Renal cortical epithelial cell (primary cell): ENCODE data around the gene C16orf89. TPM values are rescaled to one million over a fixed set of nuclear protein-coding genes. Genes with fewer than 3 reads are reported as not detected.

Source experiments
- DNase-seq: peaks from one replicate; pipeline ENCODE4 v3.0.0-alpha.2; 2011; ENCODE audit warnings: low read depth
- total RNA-seq: library from RNA; depleted of rRNA; stranded (reverse); fragments of >200 nt; gene quantifications from 2 replicates; pipeline ENCODE4 v1.2.3, GENCODE V29; 2014

The C16orf89 gene
- total RNA-seq, 1 donor from 2014 or later, result 0.15 TPM

DNA sequence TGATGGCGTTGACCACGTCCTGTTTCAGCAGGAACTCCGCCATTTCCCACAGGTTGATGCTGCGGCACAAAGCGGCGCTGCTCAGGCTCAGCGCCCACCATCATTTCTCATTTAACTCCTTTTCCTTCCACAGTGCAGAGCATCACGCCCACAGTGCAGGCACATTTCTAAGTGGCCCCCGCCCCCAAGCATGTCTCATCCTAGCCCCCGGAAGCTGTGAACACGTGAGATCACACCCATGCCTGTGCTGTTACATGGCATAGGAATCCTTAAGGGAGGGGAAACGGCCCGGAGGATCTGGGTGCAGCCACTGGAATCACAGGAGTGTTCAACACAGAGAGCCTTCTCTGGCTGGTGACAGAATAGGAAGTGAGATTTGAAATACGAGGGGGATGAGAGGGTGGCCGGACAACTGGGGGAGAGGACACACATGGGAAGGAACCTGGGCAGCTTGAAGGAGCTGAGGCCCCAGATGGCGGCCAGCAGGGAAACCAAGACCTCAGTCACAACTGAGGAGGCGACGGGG is 36.7 kb downstream of the C16orf89 start:
- no peak for DNase-seq

DNA sequence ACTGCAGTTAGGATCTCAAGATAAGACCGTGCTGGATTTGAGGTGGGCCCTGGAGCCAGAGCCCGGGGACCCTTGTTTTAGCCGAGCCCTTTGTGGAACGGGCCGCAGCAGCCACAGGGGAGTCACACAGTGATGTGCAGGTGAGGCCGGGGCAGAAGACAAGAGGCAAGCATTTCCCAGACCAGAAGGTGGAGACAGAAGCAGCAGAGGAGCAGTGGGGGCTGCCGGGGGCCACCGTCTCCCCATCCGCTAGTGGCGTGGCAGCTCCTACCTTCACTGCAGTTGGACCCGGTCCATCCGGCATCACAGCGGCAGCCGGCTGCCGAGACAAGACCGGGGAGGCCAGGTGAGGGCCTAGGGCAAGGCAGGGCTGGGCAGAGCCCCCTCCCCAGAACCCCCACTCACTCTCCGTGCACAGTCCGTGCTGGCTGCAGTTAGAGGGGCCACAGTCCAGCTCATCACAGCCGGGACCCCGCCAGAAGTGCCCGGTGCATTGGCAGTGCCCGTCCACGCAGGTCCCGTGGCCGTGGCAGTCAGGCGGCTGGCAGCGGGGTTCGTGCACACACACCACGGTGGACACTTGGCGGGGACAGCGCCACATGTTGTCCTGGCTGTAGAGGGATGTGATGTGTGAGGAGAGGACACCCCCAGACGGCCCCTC is 38.1 kb downstream of the C16orf89 start:
- DNase-seq, result no peak

DNA sequence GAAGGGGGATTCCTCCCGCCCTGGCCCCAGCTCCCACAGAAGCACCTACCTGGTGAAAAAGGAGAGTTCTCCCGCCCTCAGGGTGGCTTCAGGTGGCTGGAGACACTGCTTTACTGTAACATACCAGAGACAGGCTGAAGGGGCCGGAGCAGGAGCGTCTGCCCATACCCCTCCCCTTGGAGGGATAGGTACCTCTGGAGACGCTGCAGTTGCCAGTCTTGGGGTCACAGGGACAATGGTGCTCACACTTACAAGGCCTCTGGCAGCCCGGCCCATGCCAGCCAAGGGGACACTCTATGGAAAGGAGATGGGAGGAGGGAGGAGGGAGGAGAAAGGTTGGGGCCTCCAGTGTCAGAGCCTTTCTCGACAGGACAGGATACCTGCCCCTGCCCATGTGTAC is 38.7 kb downstream of the C16orf89 start:
- DNase-seq, result no peak

DNA sequence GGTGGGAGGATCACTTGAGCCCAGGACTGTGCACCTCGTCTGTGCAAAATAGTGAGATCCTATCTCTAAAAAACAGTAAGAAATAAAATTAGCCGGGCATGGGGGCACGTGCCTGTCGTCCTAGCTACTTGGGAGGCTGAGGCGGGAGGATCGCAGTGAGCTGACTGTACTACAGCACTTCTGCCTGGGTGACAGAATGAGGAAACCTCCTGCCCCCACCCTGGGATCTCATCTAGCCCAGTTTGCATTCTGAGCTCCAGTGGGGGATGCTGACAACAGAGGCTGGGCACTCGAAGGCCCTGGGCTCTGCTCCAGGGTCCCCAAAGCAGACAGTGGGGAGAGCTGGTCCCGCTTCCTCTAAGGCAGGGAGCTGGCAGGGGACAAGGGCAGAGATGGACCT is 39.1 kb downstream of the C16orf89 start:
- DNase-seq, result no peak

DNA sequence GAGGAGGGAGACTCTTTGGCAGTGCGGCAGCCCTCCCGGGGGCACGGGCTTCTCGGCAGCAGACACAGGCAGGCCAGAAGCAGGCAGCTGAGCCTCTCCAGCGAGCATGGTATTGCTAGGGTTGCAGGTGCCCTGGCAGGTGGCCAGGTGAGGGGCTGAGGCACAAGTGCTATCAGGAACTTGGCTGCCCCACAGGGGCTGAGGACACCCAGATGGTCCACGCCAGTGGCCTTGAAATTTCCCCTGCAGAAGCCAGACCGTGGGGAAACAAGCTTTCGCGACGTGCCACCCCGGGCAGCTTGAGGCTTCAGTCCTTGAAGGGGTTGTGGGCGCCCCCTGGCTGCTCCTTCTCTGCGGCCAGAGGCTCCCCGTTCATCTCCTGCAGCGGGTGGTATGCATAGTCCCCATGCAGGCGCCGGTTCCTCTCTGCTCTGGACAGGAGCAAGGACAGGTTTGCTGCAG is 40.6 kb downstream of the C16orf89 start:
- no peak for DNase-seq

DNA sequence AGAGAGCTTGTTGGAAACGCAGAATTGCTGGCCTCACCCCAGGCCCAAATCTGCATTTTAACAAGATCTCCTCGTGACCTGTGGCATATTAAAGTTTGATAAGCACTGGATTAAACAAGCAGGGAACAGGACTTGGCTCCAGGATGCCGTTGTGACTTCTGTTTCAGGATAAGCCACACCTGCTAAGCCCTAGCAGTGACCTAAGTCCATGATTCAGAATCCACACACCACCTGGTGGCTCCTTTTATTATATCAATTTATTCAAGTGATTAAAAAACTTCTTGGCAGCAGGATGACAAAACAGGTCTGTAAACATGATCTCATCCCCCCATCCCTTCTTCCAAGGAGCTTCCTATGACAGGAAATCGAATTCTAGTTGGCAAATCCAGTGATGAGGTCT is 41.1 kb downstream of the C16orf89 start:
- peak; percentile 58 for DNase-seq

DNA sequence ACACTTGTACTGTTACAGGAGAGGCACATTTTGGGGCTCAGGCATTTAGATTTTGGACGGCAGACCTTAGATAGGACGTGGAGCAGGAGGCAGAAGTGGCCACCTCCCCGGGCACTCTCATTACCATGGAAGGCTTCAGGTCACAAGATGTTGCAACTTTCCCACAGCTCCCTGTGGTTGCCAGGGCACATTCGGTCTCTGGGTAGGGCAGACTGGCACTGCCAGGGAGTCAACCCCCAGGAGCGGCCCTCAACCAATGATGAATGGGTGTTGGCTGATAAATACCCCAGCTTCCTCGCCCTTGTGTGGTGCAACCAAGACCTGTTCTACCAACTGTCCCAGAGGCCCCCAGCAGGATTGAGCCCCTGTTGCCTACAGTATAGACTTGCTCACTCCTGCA is 43.2 kb downstream of the C16orf89 start:
- DNase-seq, result no peak

DNA sequence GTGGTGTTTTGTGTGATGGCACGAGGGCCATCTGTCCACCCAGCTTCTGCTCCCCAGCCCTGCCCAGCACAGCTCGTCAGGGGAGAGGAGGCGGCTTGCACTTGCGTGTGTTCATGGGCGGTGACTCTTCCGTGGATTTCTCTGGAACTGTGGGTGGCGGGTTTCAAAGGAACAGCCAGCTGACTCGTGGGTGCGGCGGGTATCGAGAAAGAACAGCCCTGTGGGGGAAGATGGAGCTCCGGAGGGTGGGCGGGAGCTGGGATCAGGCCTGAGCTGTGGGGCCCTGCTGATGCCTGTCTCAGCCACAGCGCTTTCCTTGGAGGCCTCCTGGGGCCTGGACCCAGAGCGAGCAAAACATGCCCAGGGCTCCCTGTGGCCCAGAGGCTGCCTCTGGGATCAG is 45.2 kb downstream of the C16orf89 start:
- no peak for DNase-seq

DNA sequence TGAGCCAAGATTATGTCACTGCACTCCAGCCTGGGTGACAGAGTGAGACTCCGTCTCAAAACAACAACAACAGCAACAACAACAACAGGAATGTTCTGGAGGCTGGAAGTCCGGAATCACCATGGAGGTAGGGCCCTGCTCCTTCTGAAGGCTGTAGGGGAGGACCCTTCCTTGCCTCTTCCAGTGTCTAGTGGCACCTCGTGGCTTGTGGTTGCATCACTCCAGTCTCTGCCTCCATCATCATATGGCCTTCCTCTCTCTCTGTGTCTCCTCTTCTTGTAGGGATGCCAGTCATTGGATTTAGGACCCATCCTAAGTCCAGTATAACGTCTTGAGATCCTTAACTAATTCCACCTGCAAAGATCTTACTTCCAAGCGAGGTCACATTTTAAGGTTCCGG is 46.0 kb downstream of the C16orf89 start:
- no peak for DNase-seq

DNA sequence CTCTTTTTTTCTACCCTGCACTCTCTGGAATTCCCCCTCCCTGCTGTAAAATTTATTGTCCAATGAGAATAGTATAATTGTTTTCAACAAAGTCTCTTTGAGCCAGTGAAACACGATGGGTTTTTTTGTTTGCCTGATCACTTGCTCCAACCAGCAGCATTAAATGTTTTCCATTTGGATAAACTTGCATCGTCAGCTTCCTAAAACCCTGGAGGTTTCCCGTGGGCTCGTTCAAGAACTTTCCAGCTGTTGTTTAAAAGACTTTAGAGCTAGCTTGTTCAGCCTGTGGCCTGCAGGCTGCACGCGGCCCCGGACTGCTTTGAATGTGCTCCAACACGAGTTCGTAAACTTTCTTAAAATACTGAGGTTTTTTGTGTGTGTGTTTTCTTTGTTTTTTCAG is 47.0 kb downstream of the C16orf89 start:
- no peak for DNase-seq

DNA sequence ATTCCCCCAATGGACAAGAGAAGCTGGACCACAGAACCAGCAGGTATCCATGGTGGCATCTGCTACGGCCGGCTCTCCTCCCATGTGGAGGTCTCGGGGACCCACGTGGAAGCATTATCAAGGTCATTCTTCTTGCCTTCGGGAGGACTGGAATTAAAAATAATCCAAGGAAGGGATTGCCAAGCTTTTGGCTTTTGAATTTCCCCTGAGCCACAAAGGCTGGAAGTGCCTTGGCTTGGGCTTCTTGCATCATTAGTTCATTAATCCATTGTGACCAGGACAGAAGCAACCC is 48.1 kb downstream of the C16orf89 start:
- no peak for DNase-seq

DNA sequence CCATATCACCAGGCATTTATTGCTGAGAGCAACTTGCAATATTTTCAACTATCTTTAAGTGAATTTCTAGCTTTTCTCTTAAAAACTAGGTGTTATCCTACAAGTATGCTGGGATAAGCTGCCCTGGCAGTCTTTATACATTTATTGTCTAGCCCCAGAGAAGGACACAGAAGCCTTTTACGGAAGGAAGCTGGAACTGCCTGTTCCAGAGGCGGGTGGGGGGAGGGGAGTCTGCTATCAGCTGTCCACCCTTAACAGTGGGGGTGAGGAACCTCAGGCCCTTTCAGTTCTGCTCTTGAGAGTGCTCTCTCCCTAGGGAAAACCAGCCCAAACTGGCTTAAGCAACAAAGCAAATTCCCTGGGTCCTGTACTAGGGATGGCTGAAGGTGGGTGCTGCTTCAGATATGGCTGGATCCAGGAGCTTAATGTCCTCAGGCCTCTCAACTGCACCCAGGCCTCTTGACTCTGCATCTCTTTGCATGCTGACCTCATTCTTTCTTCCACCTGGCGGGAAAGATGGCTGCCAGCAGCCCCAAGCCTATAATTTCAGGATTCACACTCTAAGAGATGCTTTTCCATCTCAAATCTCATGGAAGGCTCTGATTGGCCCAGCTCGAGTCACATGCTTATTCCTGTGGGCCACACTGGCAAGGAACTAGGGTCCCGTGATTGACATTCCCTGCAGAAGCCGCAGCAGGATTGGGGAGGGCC is 48.6 kb downstream of the C16orf89 start:
- DNase-seq, result no peak

DNA sequence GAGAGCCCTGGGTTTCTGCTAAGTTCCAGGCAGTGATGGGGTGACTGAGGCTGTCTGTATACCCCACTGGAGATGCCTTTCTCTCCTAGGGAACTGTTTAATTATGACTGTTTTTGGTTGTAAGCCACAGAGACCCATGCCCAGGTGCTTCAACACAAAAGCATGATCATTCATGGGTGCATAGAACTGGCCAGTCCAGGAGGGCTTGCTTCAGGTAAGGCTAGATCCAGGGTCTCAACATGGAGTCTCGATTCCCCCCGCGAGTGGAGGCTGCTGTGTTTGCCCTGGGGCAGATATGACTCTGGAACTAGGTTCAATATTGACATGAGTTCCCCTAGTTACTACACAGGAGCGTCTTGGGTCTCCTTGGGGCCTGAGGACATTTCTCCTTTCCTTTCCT is 49.9 kb downstream of the C16orf89 start:
- DNase-seq, result no peak

DNA sequence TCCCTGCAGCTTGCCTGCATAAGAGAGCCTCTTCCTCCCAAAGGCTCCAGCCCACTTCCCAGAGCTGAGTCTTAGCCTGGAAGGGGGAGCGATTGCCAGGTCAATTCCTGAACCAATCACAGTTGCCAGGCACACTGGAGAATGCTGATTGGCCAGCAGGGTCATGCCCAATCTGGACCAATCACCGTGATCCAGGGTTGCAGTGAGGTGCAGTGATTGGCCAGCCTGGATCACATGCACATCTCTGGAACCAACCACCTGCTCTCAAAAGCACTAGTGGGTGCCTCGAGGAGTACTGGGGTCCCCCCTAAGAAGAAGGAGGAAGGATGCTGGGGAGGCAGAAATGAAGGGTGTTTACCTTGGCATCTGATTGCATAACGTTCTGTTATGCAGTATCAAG is 50.4 kb downstream of the C16orf89 start:
- no peak for DNase-seq

DNA sequence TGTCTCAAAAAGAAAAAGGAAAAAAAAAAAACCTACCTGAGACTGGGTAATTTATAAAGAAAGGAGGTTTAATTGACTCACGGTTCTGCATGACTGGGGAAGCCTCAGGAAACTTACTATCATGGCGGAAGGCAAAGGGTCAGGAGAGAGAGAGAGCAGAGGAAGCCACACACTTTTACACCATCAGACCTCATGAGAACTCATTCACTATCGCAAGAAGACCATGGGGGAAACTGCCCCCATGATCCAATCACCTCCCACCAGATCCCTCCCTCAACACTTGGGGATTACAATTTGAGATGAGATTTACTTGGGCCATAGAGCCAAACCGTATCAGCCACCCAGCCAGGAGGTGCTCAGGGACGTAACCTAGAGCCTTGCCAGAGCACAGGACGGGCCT is 52.9 kb downstream of the C16orf89 start:
- DNase-seq, result no peak

DNA sequence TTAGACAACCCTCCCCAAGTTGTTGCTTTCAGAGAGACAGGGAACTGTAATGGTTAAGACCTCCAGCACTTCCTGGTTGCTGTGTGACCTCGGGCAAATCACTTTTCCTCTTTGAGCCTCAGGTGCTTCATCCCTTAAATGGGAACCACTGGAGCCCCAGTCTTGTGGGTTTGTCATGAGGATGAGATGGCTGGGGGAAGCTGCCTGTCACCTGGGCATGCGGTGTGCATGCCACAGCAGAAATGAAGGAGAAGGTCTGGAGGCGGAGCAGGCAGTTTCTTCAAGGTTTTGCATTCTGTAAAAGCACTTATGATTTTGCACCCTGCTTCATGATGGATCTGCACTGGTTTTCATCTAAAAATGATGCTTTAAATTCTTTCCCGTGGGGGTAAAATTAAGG is 54.1 kb downstream of the C16orf89 start:
- no peak for DNase-seq

DNA sequence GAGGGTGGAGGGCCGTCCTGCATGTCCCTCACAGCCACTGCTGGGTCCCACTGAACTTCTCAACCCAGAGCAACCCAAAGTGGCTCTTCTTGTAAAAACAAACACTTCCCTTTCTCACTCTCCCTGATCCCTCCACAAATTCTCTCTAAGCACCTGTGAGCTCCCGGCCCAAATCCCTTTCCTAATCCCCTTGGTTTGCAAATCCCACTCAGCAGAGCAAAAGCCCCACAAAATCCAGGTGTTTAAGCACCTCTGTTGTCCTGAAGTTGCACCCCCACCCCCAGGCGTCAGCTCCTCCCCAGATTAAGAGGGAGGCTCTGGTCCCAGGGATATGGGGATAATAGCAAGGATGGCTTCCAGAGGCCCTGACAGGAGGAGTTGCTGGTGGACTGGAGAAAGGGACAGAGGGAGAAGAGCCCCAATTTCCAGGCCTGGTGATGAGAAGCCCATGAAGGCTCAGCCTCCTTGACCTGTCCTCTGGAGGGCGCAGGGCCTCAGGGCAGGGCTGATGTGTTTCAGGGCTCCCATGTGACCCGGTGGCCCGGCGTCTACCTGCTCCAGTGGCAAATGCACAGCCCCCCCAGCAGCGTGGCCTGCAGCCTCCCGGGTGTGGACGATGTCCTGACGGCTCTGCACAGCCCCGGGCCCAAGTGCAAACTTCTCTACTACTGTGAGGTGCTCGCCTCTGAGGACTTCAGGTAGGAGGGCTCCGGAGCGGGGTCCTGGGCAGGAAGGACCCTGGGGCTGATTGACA is 55.0 kb downstream of the C16orf89 start:
- no peak for DNase-seq

DNA sequence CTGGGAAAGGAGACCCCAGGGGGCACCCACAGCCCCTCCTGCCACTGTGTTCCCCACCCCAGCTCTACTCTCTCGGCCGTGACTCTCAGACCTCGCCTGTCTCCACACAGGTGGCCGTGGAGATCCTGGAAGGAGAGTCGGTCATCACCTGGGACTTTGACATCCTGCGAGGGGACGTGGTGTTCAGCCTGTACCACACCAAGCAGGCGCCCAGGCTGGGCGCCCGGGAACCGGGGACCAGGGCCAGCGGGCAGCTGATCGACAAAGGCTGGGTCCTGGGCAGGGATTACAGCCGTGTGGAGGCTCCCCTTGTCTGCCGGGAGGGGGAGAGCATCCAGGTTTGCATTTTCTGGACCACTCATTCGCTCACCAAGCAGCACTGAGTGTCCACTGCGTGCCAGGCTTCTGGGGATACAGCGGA is 57.4 kb downstream of the C16orf89 start:
- DNase-seq, result no peak

DNA sequence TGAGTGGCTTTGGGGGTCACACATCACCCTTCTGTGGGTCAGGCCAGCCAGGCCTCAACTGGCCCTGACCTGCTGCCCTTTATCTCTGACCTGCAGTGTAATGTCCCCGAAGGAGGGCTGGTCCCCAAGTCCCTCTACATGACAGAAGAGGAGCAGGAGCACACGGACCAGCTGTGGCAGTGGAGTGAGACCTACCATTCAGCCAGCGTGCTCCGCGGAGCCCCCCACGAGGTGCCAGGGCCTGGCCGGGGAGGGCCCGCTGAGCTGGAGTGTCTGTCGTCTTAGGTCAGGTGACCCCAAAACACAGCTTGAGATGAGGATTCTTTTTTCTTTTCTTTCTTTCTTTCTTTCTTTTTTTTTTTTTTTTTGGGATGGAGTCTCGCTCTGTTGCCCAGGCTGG is 58.5 kb downstream of the C16orf89 start:
- DNase-seq, result no peak

DNA sequence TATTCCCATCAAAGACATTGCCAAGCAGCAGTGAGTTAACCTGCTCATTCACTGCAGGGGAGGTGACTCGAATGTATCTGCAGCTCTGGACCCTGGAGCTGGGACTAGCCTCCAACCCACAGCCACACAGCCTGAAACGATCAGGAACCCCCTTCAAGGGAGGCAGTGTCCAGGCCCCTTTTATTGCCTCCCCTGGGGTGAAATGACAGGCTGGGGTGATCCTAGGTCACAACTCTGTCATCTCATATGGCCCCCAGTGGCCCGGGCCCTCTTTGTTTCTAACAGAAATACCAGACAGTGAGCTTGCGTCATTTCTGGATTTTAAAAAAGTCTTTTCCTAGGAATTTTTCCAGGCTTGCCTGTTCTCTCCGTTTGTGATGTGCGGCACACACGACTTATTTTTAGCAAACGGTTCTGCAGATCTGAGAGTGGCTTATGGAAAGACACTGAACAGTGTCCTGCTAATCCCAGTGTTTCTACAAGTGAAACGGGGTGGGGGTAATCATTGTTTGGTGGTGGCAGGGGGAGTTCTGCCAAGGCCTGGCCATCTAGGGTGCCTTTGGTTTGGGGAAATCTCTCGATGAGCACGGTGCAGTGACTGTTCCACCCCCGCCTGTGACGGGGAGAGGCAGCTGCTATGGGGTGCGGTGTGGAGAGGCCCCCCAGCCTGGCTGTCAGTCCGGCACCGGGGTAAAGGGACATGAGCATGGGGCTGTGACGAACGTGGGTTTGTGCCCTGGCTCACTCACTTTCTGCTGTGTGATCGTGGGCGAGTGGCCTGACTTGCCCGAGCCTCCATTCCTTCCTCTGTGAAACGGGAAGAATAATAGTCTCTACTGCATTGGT is 59.2 kb downstream of the C16orf89 start:
- no peak for DNase-seq

DNA sequence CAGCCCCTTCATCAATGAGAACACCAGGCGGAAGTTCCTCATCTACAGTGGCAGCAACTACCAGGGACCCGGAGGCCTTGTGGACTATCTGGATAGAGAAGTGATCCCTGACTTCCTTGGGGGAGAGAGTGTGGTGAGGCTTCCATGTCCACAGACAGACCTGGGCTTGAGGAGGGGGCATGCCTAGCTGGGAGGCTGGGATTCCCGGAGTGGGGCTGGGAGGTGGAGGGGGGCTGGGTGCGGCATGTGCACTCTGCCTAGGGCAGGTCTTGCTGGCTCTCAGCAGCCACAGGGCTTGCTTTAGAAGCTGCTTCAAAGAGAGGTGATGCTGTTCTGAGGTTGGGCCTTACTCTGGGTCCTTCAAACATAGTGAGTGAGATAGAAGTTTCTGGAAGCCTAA is 59.8 kb downstream of the C16orf89 start:
- no peak for DNase-seq

DNA sequence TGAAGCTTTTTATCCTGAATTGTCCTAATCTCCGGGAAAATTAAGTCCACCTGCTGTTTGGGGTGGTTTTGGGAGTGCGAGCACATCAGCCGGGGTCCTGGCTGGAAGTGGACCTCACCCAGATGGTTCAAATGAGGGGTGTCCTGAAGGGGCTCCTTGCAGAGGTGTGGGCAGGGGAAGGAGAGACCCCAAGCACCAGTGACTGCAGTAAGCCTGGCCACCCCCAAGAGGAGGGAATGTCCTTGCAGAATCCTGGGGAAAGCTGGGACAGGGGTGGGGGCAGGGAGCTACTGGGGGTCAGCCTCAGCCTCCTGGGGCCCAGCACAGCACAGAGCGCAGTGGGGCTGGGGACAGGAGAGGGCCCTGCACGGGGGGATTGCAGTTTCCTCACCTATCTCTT is 61.4 kb downstream of the C16orf89 start:
- DNase-seq, result no peak
